Ovary (tissue), 9 donors: ENCODE results near the gene XYLT2. TPM values are rescaled to one million over a fixed set of nuclear protein-coding genes. Genes with fewer than 3 reads are reported as not detected.
A peak's percentile ranks its signal among the peaks of the same experiment; 100 is the strongest.

Experiments used
- DNase-seq, 5 donors: peaks; one replicate each; pipeline ENCODE4 v3.0.0-alpha.2; 2019 to 2020
- H3K27ac ChIP-seq, 2 donors: fragments of 200-600 bp; one replicate each; pipeline versions ENCODE4 v1.5.1 to v1.8.0; 2019 to 2022
- H3K27me3 ChIP-seq: fragments of 200-600 bp; one replicate; pipeline ENCODE4 v1.8.0; 2022
- H3K36me3 ChIP-seq: fragments of 200-600 bp; sonication (generic); one replicate; pipeline ENCODE4 v1.5.1; 2019
- H3K4me1 ChIP-seq: one replicate; pipeline ENCODE4 v1.8.1; 2013; ENCODE audit warnings: mild to moderate bottlenecking, moderate library complexity; ENCODE audit not compliant: insufficient read depth
- H3K4me3 ChIP-seq: fragments of 200-600 bp; sonication (generic); one replicate; pipeline ENCODE4 v1.5.1; 2017
- H3K9me3 ChIP-seq, 2 donors: fragments of 200-600 bp in 1 of 2; sonication (generic) in 1 of 2; one replicate each; pipeline versions ENCODE4 v1.5.1 to v1.8.1; 2013 to 2019; ENCODE audit warnings: mild to moderate bottlenecking in 1 of 2, moderate library complexity in 1 of 2
- EP300 ChIP-seq: sonication (generic); formaldehyde crosslinking; IDR thresholded peaks from one replicate; pipeline ENCODE4 v1.6.1; 2017; ENCODE audit warnings: antibody characterized with exemption
- POLR2A ChIP-seq: fragments of 450-650 bp; IDR thresholded peaks from one replicate; pipeline ENCODE4 v1.6.1; 2017; ENCODE audit warnings: antibody characterized with exemption, mild to moderate bottlenecking, moderate library complexity
- WGBS, 3 donors: extraction: QIAGEN DNeasy Blood & Tissue Kit in 1 of 3; methylation state at CpG; one replicate each; pipeline versions ENCODE4 v1.1.5 to v1.1.7; 2013 to 2017; 5-methylcytosine and 5-hydroxymethylcytosine counted together
- intact Hi-C, 4 donors: fragments of 100-400 bp; cut with DNase I; formaldehyde crosslinking; loops; one replicate each; pipeline versions ENCODE4 v1.11.0 to v1.15.1; 2022 to 2023
- polyA plus RNA-seq, 2 donors: library from polyadenylated mRNA; stranded (reverse); fragments of 200-250 nt in 1 of 2; fragments of 350-450 nt in 1 of 2; fragmentation: Illumina TruSeq in 1 of 2; extraction: RNeasy Lipid Tissue Mini Kit (QIAGEN cat#74804) in 1 of 2; gene quantifications; one replicate each; pipeline ENCODE4 v1.2.3, GENCODE V29; 2013 to 2014
- total RNA-seq, 7 donors: library from RNA; depleted of rRNA in 2 of 7; stranded (reverse); fragments of >200 nt in 2 of 7; fragmentation: NEBNext Ultra II Directional in 3 of 7; extraction: Animal tissue kit (Norgen Biotek cat#: 25700) in 3 of 7; gene quantifications; one replicate each; pipeline versions ENCODE4 v1.1.0 to v1.2.4, GENCODE V29; 2016 to 2023
- TF ChIP-seq, protein P1 (sequence below), 3 donors: fragments of 450-650 bp in 2 of 3; fragments of 200-600 bp in 1 of 3; IDR thresholded peaks; one replicate each; pipeline versions ENCODE4 v1.5.1 to v1.8.0; 2016 to 2022; ENCODE audit warnings: antibody characterized with exemption in 3 of 3, mild to moderate bottlenecking in 1 of 3
- donor health status: DM: no; HTN: no; CAD: no; lungs with moderate emphysema.
- donor health status: DM: no; HTN: no; CAD: no.
- donor health status: Bipolar disorder and iron deficiency.
- donor health status: DM: yes; HTN: yes; CAD: no.
- donor health status: DM: no; HTN: no; CAD: no.
- donor health status: DM: yes; HTN: yes; CAD: no.

The XYLT2 gene
- total and polyA plus RNA-seq, 9 donors: 5.2 to 34.1 (median 27.4) TPM

DNA sequence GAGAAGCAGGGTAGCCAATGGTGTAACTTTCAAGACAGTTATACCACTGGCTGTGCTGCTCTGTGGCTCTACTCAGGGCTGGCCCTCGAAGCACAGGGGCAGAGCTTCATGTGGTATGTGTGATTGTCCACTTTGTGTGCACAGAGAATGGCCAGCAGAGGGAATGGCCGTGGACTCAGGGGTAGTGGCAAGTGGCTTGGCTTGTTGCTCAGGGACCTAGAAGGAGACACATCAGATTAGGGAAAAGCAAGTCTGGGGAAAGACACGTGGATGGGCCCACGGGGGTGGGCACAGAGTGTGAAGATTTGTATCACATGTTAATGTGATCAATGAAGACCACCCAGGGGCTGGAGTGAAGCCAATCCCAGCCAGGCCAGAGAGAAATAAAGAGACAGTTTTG lies 20.0 kb upstream of the XYLT2 start:
- no peak overlapping the region for H3K4me3 ChIP-seq
- no peaks in the 10 kb centered on the region for H3K36me3 ChIP-seq
- 53 to 60% (median 55%) methylated on average over 4 of the region's 4 CpGs for WGBS, 3 donors
- no peaks in the 10 kb centered on the region for H3K27me3 ChIP-seq
- no peak overlapping the region for H3K27ac ChIP-seq
- no peaks in the 10 kb centered on the region for H3K4me1 ChIP-seq
- TF ChIP-seq, protein P1, sequence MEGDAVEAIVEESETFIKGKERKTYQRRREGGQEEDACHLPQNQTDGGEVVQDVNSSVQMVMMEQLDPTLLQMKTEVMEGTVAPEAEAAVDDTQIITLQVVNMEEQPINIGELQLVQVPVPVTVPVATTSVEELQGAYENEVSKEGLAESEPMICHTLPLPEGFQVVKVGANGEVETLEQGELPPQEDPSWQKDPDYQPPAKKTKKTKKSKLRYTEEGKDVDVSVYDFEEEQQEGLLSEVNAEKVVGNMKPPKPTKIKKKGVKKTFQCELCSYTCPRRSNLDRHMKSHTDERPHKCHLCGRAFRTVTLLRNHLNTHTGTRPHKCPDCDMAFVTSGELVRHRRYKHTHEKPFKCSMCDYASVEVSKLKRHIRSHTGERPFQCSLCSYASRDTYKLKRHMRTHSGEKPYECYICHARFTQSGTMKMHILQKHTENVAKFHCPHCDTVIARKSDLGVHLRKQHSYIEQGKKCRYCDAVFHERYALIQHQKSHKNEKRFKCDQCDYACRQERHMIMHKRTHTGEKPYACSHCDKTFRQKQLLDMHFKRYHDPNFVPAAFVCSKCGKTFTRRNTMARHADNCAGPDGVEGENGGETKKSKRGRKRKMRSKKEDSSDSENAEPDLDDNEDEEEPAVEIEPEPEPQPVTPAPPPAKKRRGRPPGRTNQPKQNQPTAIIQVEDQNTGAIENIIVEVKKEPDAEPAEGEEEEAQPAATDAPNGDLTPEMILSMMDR (IDR thresholded peaks at IDR 0.05): no peak
- no peak for TF ChIP-seq EP300
- no peak for TF ChIP-seq POLR2A
- peak in 1 of 5 donors; percentile 23 for DNase-seq
- intact Hi-C loops: no loop called here
- H3K9me3 ChIP-seq: no peaks in the 10 kb centered on the region

DNA sequence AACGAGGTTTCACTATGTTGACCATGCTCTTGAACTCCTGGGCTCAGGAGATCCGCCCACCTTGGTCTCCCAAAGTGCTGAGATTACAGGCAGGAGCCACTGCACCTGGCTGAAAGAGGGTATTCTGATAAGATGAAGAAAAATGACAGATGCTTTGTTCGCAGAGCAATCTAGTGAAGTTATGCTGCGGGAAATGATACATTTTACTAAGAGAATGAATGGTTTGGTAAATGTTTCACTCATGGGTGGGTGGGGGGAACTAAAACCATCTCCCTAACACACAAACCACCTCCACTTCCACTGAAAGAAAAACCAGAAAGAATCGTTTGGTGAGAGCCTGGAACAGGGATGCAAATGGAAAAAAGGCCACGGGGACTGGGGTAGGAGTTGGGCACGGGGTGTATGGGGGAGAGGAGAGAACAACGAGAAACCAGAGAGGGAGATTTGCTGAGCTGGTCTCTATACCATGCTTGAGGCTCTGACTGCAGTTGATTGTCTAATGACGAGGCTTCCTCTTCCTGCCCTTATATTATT lies 19.0 kb upstream of the XYLT2 start:
- 81 to 89% (median 85%) methylated on average over 9 of the region's 9 CpGs for WGBS, 3 donors
- Histone ChIP-seq H3K9me3 (no peaks in the 10 kb centered on the region), H3K27me3 (no peaks in the 10 kb centered on the region), H3K4me3 (no peak overlapping the region), H3K27ac (no peak overlapping the region), H3K36me3 (no peaks in the 10 kb centered on the region), H3K4me1 (no peaks in the 10 kb centered on the region)
- DNase-seq: no peak
- no peak for TF ChIP-seq POLR2A
- TF ChIP-seq EP300: no peak
- TF ChIP-seq, protein P1 (IDR thresholded peaks at IDR 0.05): no peak
- intact Hi-C loops: no loop called here

DNA sequence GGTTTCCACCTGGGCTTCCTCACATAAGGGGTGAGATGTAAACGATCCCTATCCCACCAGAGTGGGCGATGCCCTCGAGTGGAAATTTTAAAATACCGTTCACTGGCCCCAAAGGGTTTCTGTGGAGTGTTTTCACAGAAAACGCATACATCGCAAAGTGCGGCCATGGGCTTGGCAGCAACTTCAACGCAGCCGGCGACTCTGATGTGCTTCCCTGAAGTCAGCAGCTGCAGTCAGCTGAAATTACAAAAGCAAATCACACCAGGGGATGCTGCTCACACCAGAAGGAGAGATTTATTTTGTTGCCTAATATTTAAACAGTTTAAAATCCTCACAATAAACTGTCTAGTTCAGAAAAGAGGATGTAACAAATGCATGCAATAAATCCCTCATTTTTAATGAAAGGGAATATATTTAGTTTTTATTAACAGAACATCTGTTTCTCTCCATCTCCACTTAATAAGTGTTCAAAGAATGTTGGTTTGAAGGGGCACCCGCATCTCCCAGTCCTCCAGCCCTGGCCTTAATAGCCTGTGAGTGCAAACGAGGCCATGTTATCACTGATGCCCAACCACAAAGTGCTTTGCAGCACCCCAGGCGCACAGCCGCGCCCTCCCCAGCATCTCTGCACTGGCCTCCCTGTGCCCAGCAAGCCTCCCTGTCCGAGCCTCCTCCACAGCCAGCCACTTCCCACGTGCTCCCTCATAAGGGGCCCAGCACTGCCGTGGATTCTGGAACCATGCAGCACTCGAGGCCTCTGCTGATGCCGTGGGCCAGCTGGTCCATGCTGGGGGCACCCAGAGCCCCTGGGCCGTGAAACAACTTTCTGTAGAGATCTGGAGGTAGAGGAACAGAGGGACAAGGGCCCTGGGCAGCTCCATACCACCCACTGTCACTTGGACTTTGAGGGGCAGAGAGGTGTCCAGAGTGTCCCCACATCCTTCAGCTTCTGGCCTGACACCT lies 17.3 kb upstream of the XYLT2 start:
- H3K4me3 ChIP-seq: no peak overlapping the region
- 28 to 43% (median 31%) methylated on average over 21 of the region's 21 CpGs for WGBS, 3 donors
- H3K27me3 ChIP-seq: no peaks in the 10 kb centered on the region
- intact Hi-C loops: no loop called here
- H3K9me3 ChIP-seq: no peaks in the 10 kb centered on the region
- H3K27ac ChIP-seq: no peak overlapping the region
- H3K4me1 ChIP-seq: no peaks in the 10 kb centered on the region
- no peak for DNase-seq
- no peaks in the 10 kb centered on the region for H3K36me3 ChIP-seq
- TF ChIP-seq POLR2A: no peak
- TF ChIP-seq EP300: no peak
- TF ChIP-seq, protein P1 (IDR thresholded peaks at IDR 0.05): no peak

DNA sequence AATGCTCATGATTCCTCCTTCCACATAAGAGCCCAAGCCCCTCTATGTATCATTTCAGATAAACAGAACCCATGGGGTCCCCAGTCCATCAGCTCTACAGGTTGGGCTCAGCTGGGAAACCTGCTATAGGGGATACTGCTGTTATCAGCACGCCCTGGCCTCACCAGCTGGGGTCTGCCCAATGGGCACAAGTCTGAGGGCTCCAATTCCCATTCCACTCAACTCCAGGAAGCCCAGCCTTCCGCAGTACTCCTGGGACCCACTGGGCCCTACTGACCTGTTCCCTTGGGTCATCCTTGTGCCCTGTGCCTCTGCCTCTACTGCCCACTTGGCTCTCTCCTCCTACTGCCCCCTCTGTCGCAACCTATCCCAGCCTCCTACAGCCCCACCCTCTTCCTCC lies 16.2 kb upstream of the XYLT2 start:
- Histone ChIP-seq H3K9me3 (no peaks in the 10 kb centered on the region), H3K36me3 (no peaks in the 10 kb centered on the region), H3K27me3 (no peaks in the 10 kb centered on the region), H3K4me3 (no peak overlapping the region), H3K27ac (no peak overlapping the region), H3K4me1 (no peaks in the 10 kb centered on the region)
- TF ChIP-seq EP300 (no peak), POLR2A (no peak)
- TF ChIP-seq, protein P1 (IDR thresholded peaks at IDR 0.05): no peak
- WGBS, 3 donors: 85 to 91% (median 86%) methylated on average over 3 of the region's 3 CpGs
- intact Hi-C loops: no loop called here
- no peak for DNase-seq
